Pons (tissue), 1 donor: ENCODE measurements around the gene TULP4.

Experiments used
- DNase-seq: peaks from one replicate; pipeline ENCODE4 v3.0.0-alpha.2; 2016; ENCODE audit warnings: low spot score

Gene TULP4

GRCh38 chr6:158559338-158559894 lies 247.2 kb downstream of the TULP4 start:
- no peak for DNase-seq

DNA sequence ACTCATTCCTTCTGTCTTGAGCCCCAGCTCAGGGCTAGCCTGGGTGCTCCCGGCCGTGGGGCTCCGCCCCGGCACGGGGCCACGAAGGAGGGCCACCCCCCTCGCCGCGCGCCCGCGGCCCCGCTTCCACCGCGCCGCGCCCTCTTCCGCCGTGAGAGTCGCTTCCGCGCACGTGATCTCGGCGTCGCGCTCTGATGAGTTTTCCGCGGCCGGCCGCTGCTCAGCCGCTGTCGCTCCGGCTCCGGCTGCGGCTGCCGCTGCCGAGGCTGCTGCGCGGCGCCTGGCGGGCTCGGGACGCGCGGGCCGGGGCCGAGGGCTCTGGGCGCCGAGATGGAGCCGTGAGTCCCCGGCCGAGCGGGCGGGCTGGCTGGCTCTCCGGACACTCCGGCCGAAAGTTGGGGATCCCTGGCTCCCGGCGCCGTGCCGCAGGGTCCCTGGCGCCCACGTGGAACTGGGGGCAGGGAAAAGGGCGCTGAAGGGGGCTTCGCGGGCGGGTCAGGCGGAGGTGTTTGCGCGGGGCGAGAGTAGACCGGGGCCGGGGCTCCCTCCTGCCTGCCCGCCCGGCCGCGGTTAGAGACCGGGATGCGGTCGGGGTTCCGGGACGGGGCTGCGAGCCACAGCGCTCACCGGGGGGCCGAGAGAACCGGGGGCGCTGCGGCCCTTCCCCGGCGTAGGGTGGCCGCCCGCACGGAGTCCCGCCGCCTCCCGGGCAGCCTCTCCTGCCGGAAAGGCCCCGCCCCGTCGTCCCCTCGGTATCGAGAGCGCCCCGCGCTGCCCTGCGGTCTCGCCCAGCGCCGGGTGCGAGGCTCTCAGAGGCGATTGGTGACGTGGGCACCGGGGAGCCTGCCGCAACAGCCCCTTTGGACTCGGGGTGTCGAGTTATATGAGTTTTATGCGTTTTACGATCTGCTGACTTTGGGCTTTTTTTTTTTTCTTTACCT lies 247.9 kb downstream of the TULP4 start, which contains the start of gene TMEM181:
Gene TMEM181 (plus strand): TSS at position 197 of the 941 bp plus-strand sequence. CDS start 134 bp downstream, at position 331.
- DNase-seq = peak; percentile 77

GRCh38 chr6:158560836-158561320 lies 248.6 kb downstream of the TULP4 start:
- DNase-seq = no peak
